ENCODE results near the gene AKR1E2. TPM values are rescaled to one million over a fixed set of nuclear protein-coding genes. Genes with fewer than 3 reads are reported as not detected.

AKR1E2 gene
- total RNA-seq, 2 donors from 2014 or later: 0.26 to 14.5 TPM

- H3K4me3 ChIP-seq: no peak overlapping the region
- no peak overlapping the region for H3K27ac ChIP-seq
- 75 to 79% methylated on average over 6 of the region's 6 CpGs for WGBS, 2 donors
- ATAC-seq: no peak
- H3K4me1 ChIP-seq: no peaks in the 10 kb centered on the region
- no peaks in the 10 kb centered on the region for H3K36me3 ChIP-seq (replicated peaks in 1 of 2; ENCODE audit: insufficient read depth in 1 of 2, low read depth in 2 of 2)
- DNase-seq: no peak
- TF ChIP-seq CTCF (IDR thresholded peaks at IDR 0.05): no peak
- no peak for TF ChIP-seq POLR2A (IDR thresholded peaks at IDR 0.05)
- no peaks in the 10 kb centered on the region for H3K9me3 ChIP-seq
- no peaks in the 10 kb centered on the region for H3K27me3 ChIP-seq
- intact Hi-C loops (cut with DNase I): no loop called here
These were observed 45.2 kb upstream of the AKR1E2 start for GRCh38 chr10:4780782-4781181.

GRCh38 chr10:4781955-4782354, 44.1 kb upstream of the AKR1E2 start:
- intact Hi-C loops (cut with DNase I): no loop called here
- no peak overlapping the region for H3K4me3 ChIP-seq
- 25% methylated on average over 3 of the region's 3 CpGs for WGBS, 2 donors
- DNase-seq (peak in 3 of 4 donors; percentile 7 to 16 (median 9)), ATAC-seq (no peak)
- TF ChIP-seq POLR2A (IDR thresholded peaks at IDR 0.05) (no peak), CTCF (IDR thresholded peaks at IDR 0.05) (no peak)
- no peak overlapping the region for H3K27ac ChIP-seq
- H3K9me3 ChIP-seq: no peaks in the 10 kb centered on the region
- no peaks in the 10 kb centered on the region for H3K36me3 ChIP-seq (replicated peaks in 1 of 2; ENCODE audit: insufficient read depth in 1 of 2, low read depth in 2 of 2)
- no peaks in the 10 kb centered on the region for H3K27me3 ChIP-seq
- H3K4me1 ChIP-seq: no peaks in the 10 kb centered on the region

- intact Hi-C loops (cut with DNase I): no loop called here
- Histone ChIP-seq H3K27ac (no peak overlapping the region), H3K9me3 (no peaks in the 10 kb centered on the region), H3K27me3 (no peaks in the 10 kb centered on the region), H3K4me1 (no peaks in the 10 kb centered on the region), H3K36me3 (replicated peaks in 1 of 2; ENCODE audit: insufficient read depth in 1 of 2, low read depth in 2 of 2) (no peaks in the 10 kb centered on the region), H3K4me3 (no peak overlapping the region)
- ATAC-seq (no peak), DNase-seq (no peak)
- WGBS, 2 donors: 73 to 76% methylated on average over 8 of the region's 8 CpGs
- no peak for TF ChIP-seq POLR2A (IDR thresholded peaks at IDR 0.05)
- no peak for TF ChIP-seq CTCF (IDR thresholded peaks at IDR 0.05)
These were observed 41.2 kb upstream of the AKR1E2 start for GRCh38 chr10:4784667-4785333.

- ATAC-seq: no peak
- Histone ChIP-seq H3K36me3 (replicated peaks in 1 of 2; ENCODE audit: insufficient read depth in 1 of 2, low read depth in 2 of 2) (no peaks in the 10 kb centered on the region), H3K4me3 (no peak overlapping the region), H3K9me3 (no peaks in the 10 kb centered on the region), H3K4me1 (no peaks in the 10 kb centered on the region), H3K27ac (no peak overlapping the region), H3K27me3 (no peaks in the 10 kb centered on the region)
- DNase-seq: no peak
- TF ChIP-seq CTCF (IDR thresholded peaks at IDR 0.05) (no peak), POLR2A (IDR thresholded peaks at IDR 0.05) (no peak)
- intact Hi-C loops (cut with DNase I): no loop called here
- WGBS, 2 donors: 75 to 81% methylated on average over 12 of the region's 12 CpGs
These were observed 39.8 kb upstream of the AKR1E2 start for GRCh38 chr10:4786043-4786839.

Measured in body of pancreas (tissue), 4 donors.